ENCODE measurements around the gene FYB2. TPM values are rescaled to one million over a fixed set of nuclear protein-coding genes. Genes with fewer than 3 reads are reported as not detected.

FYB2 gene
- total and polyA plus RNA-seq, 2 experiments from 2014 or later, result 15.5 to 18.6 TPM

- 75% methylated on average over 3 of the region's 3 CpGs for WGBS (ENCODE audit: low lambda C conversion rate, missing lambda C conversion rate)
- no peak for TF ChIP-seq CTCF (IDR thresholded peaks at IDR 0.05; ENCODE audit: poor library complexity)
- TF ChIP-seq EZH2 (IDR thresholded peaks at IDR 0.05; ENCODE audit: borderline replicate concordance), result no peak
- no peak for TF ChIP-seq EZH2phosphoT487 (IDR thresholded peaks at IDR 0.05; ENCODE audit: low read depth, severe bottlenecking, unreplicated experiment)
- DNase-seq (ENCODE audit: low spot score), result no peak
- Histone ChIP-seq H3K4me2 (no peak overlapping the region), H4K20me1 (ENCODE audit: insufficient read depth, poor library complexity, severe bottlenecking) (no peaks in the 10 kb centered on the region), H3K4me3 (no peak overlapping the region), H3K79me2 (no peaks in the 10 kb centered on the region), H3K9me2 (replicated peaks; ENCODE audit: insufficient read depth) (no peaks in the 10 kb centered on the region), H2AFZ (no peak overlapping the region), H3K9me3 (ENCODE audit: low read depth) (no peaks in the 10 kb centered on the region), H3K27ac (no peak overlapping the region), H3K4me1 (ENCODE audit: insufficient read depth) (no peaks in the 10 kb centered on the region), H3K27me3 (no peaks in the 10 kb centered on the region), H3K36me3 (replicated peaks; ENCODE audit: insufficient read depth, low read depth) (no peaks in the 10 kb centered on the region)
Observed at GRCh38 chr1:56845343-56845742, 26.1 kb upstream of the FYB2 start.

- Histone ChIP-seq H3K4me3 (no peak overlapping the region), H3K9me3 (ENCODE audit: low read depth) (no peaks in the 10 kb centered on the region), H3K9me2 (replicated peaks; ENCODE audit: insufficient read depth) (no peaks in the 10 kb centered on the region), H3K27ac (no peak overlapping the region), H3K4me2 (no peak overlapping the region), H3K27me3 (no peaks in the 10 kb centered on the region), H3K36me3 (replicated peaks; ENCODE audit: insufficient read depth, low read depth) (no peaks in the 10 kb centered on the region), H2AFZ (no peak overlapping the region), H4K20me1 (ENCODE audit: insufficient read depth, poor library complexity, severe bottlenecking) (no peaks in the 10 kb centered on the region), H3K79me2 (no peaks in the 10 kb centered on the region), H3K4me1 (ENCODE audit: insufficient read depth) (no peaks in the 10 kb centered on the region)
- DNase-seq (ENCODE audit: low spot score), result no peak
- WGBS (ENCODE audit: low lambda C conversion rate, missing lambda C conversion rate), result 53% methylated on average over 9 of the region's 9 CpGs
- no peak for TF ChIP-seq EZH2 (IDR thresholded peaks at IDR 0.05; ENCODE audit: borderline replicate concordance)
Observed at GRCh38 chr1:56844545-56845136, 25.4 kb upstream of the FYB2 start.

GRCh38 chr1:56843544-56843943 is 24.3 kb upstream of the FYB2 start:
- Histone ChIP-seq H3K79me2 (no peaks in the 10 kb centered on the region), H3K4me3 (no peak overlapping the region), H3K9me3 (ENCODE audit: low read depth) (no peaks in the 10 kb centered on the region), H2AFZ (no peak overlapping the region), H3K27ac (no peak overlapping the region), H3K4me2 (no peak overlapping the region), H3K4me1 (ENCODE audit: insufficient read depth) (no peaks in the 10 kb centered on the region), H4K20me1 (ENCODE audit: insufficient read depth, poor library complexity, severe bottlenecking) (no peaks in the 10 kb centered on the region), H3K27me3 (no peaks in the 10 kb centered on the region), H3K9me2 (replicated peaks; ENCODE audit: insufficient read depth) (no peaks in the 10 kb centered on the region), H3K36me3 (replicated peaks; ENCODE audit: insufficient read depth, low read depth) (no peaks in the 10 kb centered on the region)
- 95% methylated on average over 3 of the region's 3 CpGs for WGBS (ENCODE audit: low lambda C conversion rate, missing lambda C conversion rate)
- no peak for TF ChIP-seq EZH2phosphoT487 (IDR thresholded peaks at IDR 0.05; ENCODE audit: low read depth, severe bottlenecking, unreplicated experiment)
- no peak for TF ChIP-seq EZH2 (IDR thresholded peaks at IDR 0.05; ENCODE audit: borderline replicate concordance)
- TF ChIP-seq CTCF (IDR thresholded peaks at IDR 0.05; ENCODE audit: poor library complexity), result no peak
- DNase-seq (ENCODE audit: low spot score), result no peak

GRCh38 chr1:56838759-56839158 is 19.6 kb upstream of the FYB2 start:
- DNase-seq (ENCODE audit: low spot score), result no peak
- no peaks in the 10 kb centered on the region for H3K9me2 ChIP-seq (replicated peaks; ENCODE audit: insufficient read depth)
- no peak overlapping the region for H2AFZ ChIP-seq
- H3K9me3 ChIP-seq (ENCODE audit: low read depth), result no peaks in the 10 kb centered on the region
- H3K79me2 ChIP-seq, result no peaks in the 10 kb centered on the region
- H3K4me3 ChIP-seq, result no peak overlapping the region
- H4K20me1 ChIP-seq (ENCODE audit: insufficient read depth, poor library complexity, severe bottlenecking), result no peaks in the 10 kb centered on the region
- H3K27ac ChIP-seq, result no peak overlapping the region
- no peaks in the 10 kb centered on the region for H3K36me3 ChIP-seq (replicated peaks; ENCODE audit: insufficient read depth, low read depth)
- 92% methylated on average over 3 of the region's 3 CpGs for WGBS (ENCODE audit: low lambda C conversion rate, missing lambda C conversion rate)
- TF ChIP-seq EZH2 (IDR thresholded peaks at IDR 0.05; ENCODE audit: borderline replicate concordance), result no peak
- no peak for TF ChIP-seq EZH2phosphoT487 (IDR thresholded peaks at IDR 0.05; ENCODE audit: low read depth, severe bottlenecking, unreplicated experiment)
- TF ChIP-seq CTCF (IDR thresholded peaks at IDR 0.05; ENCODE audit: poor library complexity), result no peak
- no peaks in the 10 kb centered on the region for H3K27me3 ChIP-seq
- no peaks in the 10 kb centered on the region for H3K4me1 ChIP-seq (ENCODE audit: insufficient read depth)
- H3K4me2 ChIP-seq, result no peak overlapping the region
